Activated CD4-positive, alpha-beta T cell treated with anti-CD3 and anti-CD28 coated beads, Interleukin-2, Interleukin-4, amounts not matched to agents 100 ng/mL and 50 ng/mL, durations not matched to agents 16 hours and 8 hours (primary cell): Measurements from ENCODE around the gene DDR1.

Experiments
- DNase-seq: peaks from one replicate; pipeline ENCODE4 v3.0.0-alpha.2; 2020; ENCODE audit warnings: low spot score

DDR1 gene

DNA sequence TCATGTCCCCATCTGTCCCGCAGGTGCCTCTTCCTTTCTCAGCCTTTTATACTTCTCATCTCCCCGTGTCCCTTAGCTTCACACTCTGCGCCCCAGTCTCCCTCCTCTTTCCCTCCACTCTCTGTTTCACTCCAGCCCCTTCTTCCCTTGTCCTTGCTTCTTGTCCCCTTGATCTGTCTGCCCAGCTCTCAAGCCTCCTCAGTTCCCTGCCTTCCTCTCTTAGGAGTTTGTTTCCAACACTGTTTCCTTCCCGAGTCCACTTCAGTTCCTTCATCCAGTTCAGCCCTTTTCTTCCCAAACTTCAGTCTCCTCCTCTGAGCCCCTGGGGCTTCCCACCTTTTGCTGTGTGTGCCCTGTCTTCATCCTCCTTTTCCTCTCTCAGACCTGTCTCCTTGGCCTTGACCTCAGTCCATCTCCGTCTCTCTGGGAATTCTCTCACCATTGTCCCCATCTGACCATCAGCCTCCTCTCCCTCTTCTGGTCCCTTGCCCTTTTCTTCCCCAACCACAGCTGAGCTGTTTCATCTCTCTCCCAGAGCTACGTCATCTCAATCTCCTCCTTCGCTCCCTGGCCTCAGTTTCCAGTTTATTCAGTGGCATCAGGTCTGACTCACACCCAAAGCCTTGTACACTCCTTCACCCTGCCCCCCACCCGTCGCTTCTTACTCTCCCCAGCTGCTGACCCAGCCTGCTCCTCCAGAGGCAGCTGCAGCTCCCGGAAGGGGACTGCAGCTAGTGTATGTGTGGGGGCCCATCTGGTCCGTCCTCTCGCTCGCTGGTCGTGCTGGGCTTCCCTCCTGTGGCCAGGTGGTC, 2.7 kb upstream of the DDR1 start:
- DNase-seq = no peak

DNA sequence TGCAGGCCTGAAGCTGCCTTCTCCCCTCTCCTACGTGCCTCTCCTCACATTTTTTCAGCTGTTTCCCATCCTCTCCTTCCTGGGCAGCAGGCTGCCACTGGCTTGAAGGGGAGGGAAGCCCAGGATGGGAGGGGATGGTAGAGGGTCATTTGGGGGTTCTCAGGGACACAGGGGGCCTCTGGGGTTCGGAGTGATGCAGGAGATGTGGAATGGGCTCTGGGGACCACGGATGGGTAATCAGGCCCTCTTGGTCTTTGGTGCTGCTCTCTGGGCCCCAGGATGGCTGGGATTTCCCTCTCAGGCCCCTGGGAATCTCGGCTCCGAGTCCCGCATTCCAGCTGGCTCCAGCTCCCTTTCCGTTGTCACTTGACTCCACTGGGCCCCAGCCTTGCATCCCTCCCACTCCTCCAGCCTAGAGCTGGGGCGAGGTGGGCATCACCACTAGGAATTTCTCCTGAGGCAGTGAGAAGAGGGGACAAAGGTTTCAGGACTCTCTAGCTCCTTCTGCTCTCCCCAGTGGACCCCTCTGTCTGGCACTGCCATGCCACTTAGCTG, 2.0 kb upstream of the DDR1 start:
- DNase-seq = no peak

DNA sequence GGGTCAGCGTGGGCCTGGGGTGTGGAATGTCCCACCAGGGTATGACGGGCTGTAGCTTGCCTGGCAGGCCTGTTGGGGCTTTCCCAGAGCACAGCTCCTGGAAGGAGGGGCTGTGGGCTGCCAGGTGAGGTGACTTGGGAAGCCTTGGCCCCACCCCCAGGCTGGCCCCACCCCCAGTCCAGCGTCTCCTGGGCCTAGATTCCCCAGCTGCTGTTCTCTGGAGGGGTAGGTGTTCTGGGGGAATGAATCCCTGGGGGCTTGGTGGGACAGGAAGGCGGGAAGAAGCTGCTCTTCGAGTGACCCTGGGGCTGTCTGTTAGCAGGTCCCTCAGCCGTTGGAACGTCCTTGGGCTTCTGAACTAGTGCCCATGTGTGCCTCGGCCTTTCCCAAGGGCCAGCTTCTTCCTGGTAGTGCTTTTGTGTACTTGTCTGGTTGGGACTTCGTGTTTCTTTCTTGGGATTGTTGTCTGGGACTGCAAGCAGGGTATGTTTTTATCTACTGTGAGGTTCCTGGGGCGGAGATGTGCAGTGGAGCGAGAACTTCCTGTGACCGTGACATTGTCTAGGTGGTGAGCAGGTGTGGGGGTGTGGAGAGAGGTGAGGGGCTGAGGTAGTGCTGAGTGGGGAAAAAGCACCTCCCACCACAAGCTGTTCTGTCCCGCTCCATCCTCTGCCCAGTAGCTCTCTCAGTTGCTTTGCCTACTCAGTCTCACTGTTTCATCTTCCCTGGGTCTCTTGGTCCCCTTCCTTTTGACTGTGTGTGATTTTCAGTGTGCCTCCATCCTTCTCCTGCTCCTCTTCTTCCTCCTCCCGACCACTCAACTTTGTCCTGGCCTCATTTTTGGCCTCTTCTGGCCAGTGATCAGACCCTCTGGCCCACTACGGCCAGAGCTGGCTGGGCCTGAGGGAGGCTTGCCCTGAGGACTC, 1.3 kb upstream of the DDR1 start:
- DNase-seq = no peak

DNA sequence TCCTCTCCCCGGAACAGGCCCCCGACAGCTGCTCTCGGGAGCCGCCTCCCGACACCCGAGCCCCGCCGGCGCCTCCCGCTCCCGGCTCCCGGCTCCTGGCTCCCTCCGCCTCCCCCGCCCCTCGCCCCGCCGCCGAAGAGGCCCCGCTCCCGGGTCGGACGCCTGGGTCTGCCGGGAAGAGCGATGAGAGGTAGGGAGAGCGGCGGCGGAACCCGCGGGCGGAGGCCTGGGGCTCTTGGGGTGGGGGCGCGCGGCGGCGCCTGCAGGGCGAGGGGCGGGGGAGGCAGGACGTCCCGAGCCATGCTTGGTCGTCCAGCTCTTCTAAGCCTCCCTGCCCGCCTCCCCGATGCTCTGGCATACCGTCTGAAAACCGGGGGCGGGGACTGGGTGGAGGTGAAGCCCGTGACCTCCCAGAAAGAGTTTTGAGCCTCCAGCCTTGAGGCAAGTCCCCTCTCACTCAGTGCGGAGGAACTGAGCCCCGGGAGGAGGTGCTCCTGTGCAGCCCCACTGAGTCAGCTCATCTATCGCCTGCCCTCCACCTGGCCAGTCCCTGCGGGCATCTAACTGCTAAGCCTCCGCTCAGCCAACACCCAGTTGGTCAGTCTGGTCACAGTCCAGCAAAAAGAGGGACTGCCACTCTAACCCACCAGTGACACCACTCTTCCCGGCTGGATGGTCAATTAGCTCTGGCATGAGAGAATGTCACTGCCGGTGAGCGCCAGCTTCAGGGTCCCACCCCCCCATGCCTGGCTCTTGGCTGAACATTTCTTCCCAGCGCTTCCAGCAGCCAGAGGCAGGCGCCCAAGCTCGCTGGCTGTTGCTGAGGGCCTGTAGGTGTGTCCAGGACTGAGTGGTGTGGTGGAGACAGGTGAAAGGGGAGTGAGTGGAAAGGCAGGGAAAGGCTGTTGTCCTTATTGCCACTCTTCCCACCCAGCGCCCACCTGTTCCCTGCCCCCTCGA, 482 bp downstream of the DDR1 start:
- peak; percentile 19 for DNase-seq

DNA sequence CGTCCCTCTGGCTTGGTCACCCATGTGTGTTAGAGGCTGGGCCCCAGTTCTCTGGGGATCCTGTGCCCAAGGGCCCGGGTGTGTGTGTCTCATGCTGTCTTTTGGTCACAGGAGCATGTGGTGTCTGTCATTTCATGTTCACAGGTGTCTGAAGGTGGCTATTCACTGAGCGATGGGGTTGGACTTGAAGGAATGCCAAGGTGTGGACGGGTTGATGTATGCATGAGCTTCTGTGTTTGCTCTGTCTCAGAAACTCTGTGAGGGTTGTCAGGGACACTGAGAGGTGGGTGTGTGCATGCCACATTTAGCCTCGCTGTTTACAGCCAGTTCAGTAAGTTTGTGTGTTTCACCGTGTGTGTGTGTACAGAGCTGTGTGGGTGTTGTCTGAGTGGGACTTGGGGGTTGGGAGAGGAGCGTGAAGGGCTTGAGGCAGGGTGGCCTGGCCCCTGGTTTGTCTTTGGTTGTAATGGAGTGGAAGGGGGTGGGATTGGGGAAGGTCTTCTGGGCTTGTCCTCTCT, 1.2 kb downstream of the DDR1 start:
- no peak for DNase-seq

DNA sequence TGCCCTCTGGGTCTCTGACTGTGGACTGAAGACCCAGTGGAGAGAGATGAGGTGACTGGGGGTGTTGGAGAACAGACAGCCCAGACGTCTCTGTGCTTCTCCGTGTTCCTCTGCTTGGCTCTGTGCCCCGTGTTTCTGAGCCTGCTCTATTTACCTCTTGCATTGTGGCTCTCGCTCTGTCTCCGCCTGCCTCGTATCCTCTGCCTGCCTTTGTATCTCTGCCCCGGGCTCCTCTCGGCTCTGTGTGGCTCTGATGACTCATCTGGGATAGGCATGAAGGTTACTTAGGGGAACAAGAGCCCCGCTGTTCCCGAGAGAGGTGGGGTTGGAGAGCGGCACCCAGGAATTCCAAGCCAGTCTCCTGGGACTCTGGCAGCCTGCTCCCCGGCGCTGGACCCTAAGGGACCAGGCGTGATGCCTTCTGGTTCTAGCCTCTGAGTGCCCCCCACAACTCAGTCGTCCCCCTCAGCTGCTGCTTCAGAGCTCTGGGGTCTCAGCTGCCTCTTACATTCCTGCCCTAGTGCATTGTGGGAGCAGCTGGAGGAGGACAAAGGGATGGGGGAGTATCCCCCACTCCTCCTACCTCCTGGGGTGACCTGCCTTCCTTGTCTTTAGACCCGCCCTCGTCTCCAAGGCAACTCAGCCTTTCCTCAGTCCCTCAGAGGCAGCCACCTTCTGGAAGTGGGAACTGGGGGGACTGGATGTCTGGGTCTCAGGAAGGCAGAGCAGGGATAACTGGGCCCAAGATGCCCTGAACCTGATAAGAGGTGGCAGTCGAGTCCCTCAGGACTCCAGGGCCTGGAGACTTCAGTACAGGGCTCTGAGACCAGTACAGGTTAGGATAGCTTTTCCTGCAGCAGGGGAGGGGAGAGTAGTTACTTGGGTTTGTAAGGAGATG, 1.9 kb downstream of the DDR1 start:
- DNase-seq = no peak

DNA sequence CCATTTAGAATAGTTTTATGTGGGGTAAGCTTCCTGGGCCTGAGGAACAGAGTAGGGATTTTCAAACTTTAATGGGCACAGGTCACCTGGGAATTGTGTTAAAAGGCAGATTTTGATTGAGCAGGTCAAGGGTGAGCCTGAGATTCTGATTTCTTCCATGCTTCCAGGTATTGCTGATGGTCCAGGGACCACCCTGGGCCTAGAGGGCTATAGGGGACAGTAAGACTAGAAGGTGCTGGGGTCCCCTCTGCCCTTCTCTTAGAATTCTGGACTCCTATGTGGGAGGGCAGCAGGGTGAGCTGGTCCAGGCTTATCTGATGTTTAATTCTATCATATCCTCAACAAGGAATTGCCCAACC, 2.6 kb downstream of the DDR1 start:
- no peak for DNase-seq

DNA sequence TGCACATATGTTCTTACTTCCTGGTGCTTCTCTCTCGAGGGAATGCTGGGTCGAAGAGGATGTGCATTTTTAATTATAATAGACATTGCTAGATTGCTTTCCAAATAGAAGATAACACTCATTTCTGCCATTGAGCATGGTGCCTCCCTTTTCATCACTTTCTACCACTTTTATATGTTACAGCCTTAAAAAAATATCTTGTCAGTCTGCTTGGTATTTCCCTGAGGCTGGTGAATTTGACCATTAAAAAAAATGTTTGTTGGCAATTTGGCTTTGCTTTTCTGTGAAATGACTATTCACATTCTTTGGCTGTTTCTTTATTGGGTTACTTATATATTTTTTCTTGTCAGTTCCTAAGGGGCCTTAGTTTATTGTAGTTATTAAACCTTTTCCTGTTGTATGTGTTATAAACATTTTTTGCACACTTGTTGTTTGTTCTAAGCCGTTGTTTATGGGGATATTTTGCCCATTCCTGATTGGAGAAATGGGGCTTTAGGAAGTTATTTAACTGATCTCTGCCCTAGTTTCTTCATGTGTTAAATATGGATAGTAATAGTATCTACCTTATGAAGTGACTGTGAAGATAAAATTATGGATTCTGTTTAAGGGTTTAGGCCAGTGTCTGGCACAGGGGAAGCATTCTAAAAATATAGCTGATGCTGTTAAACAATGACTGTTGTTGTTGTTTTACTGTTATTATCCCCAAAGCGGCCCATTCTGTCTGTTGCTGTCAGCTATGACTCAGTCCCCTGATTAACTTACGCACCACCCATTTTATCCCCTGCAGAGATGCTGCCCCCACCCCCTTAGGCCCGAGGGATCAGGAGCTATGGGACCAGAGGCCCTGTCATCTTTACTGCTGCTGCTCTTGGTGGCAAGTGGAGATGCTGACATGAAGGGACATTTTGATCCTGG, 3.8 kb downstream of the DDR1 start:
- no peak for DNase-seq

DNA sequence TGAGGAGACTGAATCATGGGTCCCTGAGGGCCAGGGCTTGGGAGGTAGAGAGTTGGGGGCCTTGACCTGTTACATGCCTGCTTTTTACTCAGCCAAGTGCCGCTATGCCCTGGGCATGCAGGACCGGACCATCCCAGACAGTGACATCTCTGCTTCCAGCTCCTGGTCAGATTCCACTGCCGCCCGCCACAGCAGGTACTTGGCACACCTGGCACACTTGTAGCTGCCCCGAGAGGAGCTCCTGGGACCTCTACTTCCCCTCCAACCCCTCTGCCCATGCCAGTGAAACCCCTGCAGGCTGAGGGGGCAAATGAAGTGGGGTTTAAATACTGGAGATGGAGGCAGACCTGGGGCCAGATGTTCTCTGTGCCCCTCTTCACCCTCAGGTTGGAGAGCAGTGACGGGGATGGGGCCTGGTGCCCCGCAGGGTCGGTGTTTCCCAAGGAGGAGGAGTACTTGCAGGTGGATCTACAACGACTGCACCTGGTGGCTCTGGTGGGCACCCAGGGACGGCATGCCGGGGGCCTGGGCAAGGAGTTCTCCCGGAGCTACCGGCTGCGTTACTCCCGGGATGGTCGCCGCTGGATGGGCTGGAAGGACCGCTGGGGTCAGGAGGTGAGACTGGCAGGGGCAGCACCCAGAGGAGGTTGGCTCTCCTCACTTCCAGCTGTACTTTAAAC, 4.6 kb downstream of the DDR1 start:
- DNase-seq = no peak

DNA sequence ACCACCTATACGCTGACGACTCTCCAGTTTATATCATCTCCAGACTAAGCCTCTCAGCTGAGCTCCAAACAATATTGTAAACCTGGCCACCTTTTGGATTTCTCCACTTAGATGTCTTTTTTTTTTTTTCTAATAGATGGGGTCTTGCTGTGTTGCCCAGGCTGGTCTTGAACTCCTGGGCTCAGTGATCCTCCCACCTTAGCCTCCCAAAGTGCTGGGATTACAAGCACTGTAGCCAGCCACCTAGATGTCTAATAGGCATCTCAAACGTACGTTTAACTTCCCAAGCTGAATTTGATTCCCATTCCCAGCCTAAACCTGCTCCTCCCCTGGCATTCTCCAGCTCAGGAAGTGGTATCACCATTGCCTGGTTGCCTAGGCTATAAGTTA, 5.2 kb downstream of the DDR1 start:
- no peak for DNase-seq

DNA sequence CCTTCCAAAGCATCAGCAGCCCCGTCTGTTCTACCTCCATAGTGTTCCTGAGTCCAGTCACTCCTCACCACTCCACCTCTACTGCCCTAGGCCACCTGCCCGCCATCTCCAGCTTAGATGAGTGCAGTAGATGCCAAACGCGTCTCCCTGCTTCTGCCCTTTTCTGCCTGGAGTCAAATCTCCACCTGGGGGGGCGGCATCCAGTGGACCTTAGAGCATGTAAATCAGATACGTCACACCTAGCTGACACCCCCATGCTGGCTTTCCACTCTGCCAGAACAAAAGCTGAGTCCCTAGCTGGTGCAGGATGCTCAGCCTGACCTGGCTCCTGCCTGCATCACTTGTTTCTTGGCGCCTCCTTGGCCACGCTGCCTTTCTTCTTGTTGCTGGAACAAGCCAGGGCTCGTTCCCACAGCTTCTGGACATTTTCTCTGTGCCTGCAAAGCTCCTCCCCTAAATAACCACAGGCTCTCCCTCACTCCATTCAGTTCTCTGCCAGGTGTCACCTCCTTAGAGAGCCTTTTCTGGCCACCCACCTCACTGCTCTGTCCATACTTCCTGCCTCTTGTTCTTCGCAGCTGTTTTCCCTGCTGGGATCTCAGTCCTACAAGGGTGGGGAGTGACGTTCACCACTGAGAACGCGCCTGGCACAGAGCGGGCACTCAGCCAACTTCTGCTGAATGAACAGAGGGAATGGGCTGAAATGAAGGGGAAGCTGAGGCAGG, 5.8 kb downstream of the DDR1 start:
- no peak for DNase-seq

DNA sequence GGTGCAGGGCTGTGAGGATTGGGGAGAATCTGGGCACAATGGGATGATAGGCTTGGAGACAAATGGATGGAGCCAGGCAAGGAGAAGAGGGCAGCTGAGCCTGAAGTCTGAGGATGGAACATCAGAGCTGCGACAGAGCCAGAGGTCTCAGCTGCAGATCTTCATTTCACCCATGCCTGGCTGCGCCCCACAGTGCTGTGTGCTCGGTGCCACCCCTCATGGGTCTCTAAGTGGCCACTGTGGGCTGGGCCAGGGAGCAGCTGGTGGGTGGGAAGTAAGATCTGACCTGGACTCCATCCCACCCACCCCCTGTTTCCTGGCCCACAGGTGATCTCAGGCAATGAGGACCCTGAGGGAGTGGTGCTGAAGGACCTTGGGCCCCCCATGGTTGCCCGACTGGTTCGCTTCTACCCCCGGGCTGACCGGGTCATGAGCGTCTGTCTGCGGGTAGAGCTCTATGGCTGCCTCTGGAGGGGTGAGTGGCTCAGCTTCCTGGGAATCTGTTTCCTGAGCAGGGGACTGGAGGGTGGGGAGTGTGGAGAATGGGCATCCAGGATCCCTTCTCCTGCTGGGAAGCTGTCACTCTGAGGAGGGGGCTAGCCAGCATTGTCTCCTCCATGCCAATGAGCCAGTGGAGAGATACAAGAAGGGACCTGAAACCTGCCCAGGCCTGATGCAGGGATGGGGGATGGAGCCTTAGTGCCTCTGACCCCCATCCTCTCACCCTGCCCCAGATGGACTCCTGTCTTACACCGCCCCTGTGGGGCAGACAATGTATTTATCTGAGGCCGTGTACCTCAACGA, 6.5 kb downstream of the DDR1 start:
- DNase-seq = no peak

DNA sequence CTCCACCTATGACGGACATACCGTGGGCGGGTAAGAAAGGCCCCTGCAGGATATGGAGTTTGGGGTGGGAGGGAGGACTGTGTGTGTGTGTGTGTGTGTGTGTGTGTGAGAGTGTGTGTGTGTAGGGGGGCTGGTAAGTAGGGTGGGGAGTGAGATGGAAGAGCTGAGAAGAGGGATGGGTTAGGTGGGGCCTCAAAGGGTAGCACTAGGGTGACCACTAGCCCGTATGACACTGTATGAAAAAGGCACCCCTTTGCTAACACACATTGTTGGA, 7.1 kb downstream of the DDR1 start:
- DNase-seq = no peak

DNA sequence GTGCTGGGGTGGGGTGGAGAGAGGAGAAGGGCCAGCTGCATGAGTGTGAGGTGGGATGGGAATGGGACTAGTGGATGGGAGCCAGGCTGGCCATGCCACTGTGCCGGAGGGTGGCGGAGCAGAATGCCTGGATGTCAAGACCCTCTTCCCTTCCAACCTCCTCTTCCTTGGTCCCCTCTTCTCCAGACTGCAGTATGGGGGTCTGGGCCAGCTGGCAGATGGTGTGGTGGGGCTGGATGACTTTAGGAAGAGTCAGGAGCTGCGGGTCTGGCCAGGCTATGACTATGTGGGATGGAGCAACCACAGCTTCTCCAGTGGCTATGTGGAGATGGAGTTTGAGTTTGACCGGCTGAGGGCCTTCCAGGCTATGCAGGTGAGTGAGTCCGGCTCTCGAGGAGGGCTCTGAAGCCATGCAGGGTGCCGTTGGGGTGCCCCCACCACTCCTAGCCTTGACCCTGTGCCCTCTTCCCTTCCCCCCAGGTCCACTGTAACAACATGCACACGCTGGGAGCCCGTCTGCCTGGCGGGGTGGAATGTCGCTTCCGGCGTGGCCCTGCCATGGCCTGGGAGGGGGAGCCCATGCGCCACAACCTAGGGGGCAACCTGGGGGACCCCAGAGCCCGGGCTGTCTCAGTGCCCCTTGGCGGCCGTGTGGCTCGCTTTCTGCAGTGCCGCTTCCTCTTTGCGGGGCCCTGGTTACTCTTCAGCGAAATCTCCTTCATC, 7.7 kb downstream of the DDR1 start:
- DNase-seq = no peak

DNA sequence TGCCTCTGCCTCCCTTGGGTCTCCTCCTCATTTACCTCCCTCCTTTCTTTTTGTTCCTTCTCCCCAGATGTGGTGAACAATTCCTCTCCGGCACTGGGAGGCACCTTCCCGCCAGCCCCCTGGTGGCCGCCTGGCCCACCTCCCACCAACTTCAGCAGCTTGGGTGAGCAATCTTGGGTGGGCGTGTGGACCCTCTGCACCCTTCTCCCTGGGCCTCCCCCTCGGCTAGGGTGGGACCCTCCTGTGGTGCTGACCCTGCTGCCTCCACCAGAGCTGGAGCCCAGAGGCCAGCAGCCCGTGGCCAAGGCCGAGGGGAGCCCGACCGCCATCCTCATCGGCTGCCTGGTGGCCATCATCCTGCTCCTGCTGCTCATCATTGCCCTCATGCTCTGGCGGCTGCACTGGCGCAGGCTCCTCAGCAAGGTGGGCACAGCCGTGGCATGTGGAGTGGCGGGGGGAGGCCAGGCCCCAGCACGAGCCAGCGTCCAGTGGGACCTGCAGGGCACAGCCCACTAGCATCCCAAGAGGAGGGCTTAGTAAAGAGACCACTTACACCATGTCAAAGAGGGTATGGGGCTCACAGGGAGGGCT, 8.8 kb downstream of the DDR1 start:
- no peak for DNase-seq

DNA sequence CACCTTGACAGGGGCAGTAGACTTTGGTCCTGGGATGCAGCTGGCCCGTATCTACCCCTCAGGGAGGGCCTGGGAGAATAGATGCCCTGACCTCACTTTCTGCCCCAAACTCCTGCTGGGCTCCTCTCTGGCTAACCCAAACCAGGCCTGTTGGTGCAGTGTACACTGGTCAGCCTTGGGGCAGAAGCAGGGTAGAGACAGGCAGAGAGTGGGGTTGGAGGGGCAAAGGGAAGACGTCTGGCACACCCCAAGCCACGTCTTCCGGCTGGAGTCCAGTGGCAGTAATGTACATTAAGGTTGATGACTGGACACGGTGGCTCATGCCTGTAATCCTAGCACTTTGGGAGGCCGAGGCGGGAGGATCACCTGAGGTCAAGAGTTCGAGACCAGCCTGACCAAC, 9.3 kb downstream of the DDR1 start:
- DNase-seq = no peak

DNA sequence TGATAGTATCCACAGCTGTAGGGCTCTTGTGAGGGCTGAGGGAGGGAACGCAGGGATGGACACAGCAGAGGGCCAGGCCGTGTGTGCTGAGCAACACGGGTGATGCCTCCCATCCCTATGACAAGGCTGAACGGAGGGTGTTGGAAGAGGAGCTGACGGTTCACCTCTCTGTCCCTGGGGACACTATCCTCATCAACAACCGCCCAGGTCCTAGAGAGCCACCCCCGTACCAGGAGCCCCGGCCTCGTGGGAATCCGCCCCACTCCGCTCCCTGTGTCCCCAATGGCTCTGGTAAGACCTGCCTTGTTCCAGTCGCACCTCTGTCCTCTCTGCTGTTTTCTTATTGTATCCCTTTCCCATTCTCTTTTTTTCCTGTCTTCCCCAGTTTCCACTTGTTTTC, 10.1 kb downstream of the DDR1 start:
- DNase-seq = no peak
